ENCODE results near the gene ESF1.
"Not testable (repeated sequence)": the region's sequence is repeated elsewhere in the genome, so short reads cannot be mapped to it uniquely, and the experiment has no call there.

The ESF1 gene

DNA sequence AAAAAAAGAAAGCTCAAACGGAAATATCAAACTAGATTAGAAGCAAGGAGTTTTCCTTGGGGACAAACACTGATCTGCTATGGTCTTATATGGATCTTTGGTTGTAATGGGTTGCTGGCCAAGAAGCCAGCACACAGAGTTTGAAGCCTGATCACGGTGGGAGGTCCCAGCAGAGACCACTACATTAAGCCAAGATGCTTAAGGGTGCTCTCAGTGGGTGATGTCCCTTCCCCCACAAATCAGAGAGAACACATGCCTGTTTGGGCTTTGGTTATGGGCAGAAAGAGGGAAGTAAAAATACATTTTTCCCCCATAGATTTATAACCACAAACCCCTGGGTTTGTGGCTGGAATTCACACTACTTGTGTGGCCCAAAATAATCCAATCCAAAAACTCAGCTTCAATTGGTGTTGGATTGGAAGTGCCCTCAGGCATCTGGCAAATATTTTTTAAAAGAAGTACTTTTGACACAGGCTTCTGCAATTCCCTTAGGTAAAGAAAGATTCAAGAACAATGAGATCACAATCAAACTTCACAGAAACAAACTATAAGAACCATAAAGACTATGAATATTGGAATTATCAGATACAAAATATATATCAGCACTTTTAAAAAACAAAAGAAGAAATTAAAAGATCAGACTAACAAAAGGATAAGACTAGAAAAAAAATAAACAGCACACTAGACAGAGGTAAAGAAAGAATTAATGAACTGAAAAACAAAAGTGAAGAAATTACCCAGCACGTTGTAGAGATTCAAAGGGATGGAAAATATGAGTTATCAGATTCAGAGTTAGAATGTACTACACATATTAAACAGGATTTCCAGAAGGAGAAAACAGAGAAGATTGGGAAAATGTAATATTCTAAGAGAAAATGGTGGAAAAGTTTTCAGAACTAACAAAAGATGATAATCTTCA lies 44.7 kb downstream of the ESF1 start:
- in situ Hi-C loops (cut with HindIII; ENCODE audit: low sequenced_read_pairs) = no loop called here

DNA sequence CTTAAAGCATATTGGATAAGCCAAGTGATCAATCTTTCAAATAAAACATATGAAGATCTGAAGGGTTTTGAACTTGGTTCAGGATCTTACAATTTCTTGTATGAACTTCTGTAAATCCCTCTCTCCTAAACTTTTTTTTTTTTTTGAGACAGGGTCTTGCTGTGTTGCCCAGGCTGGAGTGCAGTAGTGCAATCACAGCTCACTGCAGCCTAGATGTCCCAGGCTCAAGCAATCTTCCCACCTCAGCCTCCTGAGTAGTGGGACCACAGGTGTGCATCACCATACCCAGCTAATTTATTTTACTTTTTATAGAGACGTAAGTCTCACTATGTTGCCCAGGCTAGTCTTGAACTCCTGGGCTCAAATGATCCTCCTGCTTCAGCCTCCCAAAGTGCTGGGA lies 46.5 kb downstream of the ESF1 start:
- in situ Hi-C loops (cut with HindIII; ENCODE audit: low sequenced_read_pairs) = not testable (repeated sequence)

DNA sequence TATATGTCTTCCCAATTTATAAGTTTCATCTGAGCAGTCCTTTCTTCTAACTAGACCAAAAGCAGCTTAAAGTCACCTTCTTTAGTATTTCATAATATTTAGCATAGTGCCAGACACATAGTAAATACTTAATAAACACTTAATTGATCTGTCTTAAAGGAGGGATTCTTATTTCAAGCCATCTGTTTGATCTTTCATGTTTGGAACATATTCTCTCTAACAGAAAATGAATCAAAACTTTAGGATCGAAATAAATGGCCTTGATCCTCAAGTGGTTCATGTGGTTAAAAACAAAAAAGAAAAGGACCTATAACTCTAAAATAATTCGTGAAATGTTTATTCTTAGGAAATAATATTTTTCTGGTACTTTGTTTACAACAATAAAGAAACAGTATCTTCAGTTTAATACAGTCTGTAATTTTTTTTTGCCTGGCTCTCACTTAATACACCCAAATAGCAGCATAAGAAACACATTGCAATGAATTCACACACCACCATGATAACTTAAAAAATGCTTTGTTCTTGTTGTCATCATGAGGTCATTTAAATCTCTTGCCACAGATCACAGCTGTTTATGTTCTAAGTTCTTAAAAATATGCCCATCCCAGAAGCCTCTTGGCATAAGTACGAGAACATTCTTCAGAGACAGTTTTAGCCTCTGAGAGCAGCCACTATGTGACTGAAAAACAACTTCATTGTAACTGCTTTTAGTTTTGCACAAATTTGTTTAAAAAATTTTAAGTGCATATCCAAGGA lies 48.1 kb downstream of the ESF1 start:
- in situ Hi-C loops (cut with HindIII; ENCODE audit: low sequenced_read_pairs) = no loop called here

DNA sequence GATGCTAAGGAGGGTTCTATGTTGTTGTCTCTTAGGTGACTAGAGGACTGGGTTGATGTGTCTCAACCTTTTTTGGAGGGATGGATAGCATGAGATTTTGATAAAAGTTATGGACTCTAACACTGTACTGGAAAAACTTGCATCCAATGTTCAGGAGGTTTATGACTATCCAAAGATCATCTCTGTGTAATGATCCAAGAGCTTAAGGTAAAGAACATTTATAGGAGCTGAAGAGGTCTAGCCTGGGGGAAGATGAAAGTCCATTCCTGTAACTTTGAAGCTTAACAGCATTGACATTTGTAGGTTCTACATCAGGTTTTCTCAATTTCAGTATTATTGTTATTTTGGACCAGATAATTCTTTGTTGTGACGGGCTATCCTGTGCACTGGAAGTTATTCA lies 48.9 kb downstream of the ESF1 start:
- in situ Hi-C loops (cut with HindIII; ENCODE audit: low sequenced_read_pairs) = no loop called here

DNA sequence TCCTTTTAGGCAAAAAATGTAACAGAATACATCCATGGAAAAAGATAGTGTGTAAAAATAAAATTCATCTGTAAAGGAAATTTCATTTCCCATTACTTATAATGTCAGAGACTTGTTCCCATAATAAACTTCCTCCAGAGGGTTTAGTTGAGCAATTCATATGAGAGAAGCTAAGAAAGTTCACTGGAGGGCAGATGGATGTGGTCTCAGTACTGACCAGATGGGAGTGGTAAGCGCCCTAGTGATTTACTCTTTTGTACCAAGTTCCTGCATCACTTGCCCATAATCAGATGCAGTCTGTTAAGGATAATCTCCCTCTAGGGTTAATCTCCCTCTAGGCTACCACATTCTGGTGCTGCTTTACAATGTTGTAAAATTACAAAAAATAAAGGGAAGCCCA lies 61.7 kb downstream of the ESF1 start:
- in situ Hi-C loops (cut with HindIII; ENCODE audit: low sequenced_read_pairs) = no loop called here

DNA sequence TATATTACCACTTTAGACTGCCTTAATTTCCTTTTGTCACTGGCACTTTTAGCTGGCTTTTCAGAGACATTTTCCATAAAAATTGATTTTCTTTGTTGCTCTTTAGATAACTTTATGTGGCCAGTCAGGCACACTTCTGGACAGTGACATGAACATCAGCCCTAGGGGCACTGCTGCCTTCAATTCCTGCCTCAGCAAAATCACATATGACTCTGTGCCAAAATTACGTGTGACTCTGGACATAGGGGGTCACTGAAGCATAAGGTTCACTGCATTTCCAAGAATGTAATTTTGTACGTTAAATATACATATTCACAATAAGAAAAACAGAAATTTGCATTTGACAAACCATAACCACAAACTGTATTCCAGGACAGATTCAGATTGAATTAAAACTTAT lies 66.5 kb downstream of the ESF1 start:
- in situ Hi-C loops (cut with HindIII; ENCODE audit: low sequenced_read_pairs) = no loop called here

DNA sequence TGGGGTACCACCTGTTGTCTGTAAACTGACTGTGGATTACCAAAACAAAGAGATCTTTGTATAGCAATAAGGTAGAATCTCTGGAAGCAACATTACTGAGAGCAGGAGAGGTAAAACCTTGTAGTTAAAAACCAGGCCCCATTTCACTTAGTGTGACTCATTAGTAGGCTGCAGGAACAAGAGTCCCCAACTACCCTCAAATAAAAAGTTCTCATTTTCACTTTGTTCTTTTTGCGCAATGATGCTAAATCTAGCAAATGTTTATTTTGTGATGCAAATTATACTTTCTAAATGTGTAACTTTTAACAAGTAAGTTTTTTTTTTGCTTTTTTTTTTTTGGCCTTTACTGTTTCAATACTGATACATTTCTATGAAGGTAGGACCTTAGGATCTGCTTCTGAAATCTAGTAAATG lies 67.1 kb downstream of the ESF1 start:
- in situ Hi-C loops (cut with HindIII; ENCODE audit: low sequenced_read_pairs) = no loop called here

DNA sequence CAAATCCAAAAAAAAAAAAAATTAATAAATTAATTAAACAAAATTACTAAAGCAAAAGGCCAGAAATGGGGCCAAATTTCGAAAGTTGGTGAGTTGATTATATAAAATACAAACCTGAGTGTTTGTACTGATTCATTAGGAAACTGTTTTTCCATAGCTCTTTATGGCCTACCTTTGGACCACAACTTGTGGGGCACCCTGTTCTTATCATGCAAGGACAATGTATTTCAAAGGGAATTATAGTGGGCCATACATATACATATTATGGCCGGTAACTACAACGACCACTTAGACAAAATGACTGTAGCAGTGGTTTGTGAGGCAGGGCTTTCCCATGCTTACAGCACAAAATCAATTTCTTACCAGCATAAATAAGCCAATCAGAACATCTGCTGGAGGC lies 69.5 kb downstream of the ESF1 start:
- in situ Hi-C loops (cut with HindIII; ENCODE audit: low sequenced_read_pairs) = no loop called here

DNA sequence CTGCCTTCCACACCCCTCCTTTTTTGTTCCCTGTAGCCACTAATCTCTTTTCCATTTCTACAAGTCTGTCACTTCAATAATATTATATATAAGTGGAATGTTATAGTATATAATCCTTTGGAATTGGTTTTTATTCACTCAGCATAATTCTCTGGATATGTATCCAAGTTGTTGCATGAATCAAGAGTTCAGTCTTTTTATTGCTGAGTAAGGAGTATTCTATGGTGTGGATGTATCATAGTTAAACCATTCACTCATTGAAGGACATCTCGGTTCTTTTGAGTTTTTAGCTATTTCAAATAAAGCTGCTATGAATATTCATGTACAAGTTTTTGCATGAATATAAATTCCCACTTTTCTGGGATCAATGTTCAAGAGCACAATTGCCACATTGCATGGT lies 76.5 kb downstream of the ESF1 start:
- in situ Hi-C loops (cut with HindIII; ENCODE audit: low sequenced_read_pairs) = no loop called here

DNA sequence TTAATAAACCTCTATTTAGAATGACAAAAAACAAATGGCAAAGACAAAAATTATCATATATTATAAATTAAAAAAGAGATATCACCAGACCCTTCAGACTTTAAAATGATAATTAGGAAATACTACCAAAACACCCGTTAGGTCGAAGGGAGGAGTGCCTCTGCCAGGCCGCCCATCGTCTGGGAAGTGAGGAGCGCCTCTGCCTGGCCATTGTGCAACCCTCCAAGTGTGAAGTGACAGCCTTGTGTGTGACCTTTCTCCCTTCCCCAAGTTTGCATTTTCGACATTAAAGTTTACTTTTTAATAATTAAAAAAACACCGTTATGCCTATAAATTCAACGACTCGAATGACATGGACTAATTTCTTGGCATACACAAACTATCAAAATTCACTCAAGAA lies 81.5 kb downstream of the ESF1 start:
- in situ Hi-C loops (cut with HindIII; ENCODE audit: low sequenced_read_pairs) = no loop called here

DNA sequence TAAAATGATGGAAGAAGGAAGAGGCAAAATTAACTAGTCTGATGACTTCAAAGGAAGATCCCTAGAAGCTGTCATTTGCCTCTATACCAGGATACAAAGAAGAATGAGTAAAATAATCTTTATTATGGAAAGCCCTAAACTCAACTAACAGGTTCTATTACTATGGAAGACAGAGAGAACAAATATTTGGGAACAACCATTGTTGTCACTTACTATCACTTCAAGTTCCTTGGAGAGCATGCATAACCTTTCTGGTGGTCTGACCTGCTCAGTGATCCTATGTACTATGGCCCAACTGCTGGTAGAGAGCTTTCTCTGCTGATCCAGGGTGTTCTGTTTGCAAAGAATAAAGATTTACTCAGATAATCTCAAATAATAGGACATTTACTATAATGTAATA lies 83.2 kb downstream of the ESF1 start:
- in situ Hi-C loops (cut with HindIII; ENCODE audit: low sequenced_read_pairs) = no loop called here

DNA sequence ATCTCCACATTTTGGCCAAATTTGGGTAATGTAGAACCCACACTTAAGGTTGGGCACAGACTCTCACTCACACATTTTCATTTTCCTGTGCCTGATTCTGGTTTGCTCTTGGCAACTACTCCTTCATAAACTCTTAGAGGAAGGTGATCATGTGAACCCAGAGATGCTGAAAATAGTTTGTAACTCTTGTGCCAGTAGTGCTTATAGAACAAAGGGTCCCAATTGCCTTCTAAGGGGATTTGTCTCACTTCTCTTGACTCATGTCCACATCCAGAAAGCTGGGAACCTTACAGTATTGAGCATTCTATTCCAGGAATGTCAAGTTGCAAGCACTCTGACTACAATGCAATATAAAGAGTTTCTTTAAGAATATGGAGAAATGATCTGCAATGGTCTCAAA lies 84.0 kb downstream of the ESF1 start:
- in situ Hi-C loops (cut with HindIII; ENCODE audit: low sequenced_read_pairs) = no loop called here

DNA sequence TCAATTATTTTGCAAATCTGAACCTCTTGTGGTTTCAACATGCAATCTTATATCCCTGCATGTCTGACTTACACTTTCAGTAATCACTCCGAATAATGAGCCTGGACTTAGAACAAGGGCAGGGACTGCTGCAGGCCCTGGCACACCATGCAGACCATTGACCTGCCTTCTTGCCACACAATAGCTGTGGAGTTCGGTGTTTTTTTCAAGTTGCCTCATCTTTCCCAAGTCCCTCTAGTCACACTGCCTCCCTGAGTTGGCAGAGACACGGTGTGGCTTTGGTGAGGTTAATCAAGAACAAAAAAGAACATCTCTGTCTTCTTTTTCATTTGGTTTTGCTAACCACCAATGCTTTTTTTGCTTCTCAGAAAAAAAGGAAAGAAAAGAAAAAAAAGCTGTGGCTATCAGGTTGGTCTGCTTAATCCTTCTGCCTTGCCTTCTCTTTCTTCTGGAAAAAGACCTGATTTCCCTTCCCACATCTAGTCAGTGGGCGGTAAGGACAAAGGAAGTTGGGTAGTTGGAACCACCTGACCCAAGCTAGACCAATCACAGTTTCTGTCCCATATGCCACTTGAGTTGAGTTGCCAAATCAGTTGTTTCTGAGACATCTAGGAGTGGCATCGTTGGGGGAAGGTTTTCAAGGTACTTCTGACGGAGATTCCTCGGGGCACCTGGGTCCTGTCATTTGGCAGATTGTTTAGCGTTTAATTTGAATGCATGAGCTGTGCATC lies 90.1 kb downstream of the ESF1 start:
- in situ Hi-C loops (cut with HindIII; ENCODE audit: low sequenced_read_pairs) = no loop called here

DNA sequence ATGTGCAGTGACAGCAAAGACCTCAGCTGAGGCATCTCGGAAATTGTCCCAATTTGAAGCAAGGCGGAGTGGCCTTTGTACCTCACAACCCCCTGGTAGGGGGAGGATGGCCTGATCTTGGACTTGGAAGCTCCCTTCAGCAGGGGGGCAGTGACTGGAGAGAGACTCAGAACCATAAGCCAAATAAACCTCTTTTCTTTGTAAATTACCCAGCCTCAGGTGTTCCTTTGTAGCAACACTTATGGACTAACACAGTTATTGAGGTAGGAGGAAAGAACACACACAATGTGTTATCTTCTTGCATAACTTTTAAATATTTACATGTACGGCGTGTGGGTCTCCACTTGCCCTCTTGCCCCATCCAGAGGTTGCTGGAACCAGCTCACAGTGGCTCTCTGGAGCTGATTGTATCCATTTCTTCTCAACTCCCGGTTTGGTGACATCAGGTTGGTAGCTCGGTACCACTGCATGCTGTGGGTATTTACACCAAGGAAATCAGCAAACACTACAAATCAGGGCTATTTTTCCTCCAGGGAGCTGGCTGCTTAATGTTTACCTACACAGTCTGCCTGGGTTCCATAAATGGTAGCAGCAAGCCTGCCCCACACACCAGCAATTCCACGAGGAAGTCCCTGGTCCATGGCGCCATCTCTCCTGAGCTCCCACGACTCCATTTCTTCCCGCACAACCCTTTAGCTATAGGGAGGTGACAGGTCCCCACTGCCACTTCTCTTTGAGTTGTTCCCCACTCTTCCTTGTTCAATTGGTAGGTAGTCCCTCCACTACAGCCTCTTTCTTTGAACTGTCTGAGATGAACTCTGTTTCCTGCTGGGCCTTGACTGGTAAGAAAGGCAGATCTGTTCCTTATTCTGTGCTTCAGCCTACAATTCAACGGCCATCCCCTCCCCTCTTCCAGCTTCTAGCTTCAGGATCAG lies 91.7 kb downstream of the ESF1 start:
- in situ Hi-C loops (cut with HindIII; ENCODE audit: low sequenced_read_pairs) = no loop called here

DNA sequence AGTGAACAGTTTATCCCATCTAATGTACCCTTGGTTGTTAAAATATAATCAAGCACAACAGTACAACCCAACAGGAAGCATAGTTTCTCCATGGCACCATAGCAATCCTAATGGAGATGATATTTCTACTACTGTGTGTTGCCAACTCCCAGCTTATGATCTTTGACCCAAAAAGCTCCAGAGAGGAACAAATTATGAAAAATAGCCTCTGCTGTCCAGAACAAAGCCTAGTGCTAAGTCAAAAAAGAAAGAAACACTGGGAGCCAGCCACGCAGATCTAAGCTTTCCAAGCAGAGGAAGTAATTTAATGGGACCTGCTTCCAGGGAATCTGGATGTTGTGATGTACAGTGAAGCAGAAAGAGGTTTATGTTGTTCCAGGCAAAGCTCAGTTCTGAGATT lies 93.8 kb downstream of the ESF1 start:
- in situ Hi-C loops (cut with HindIII; ENCODE audit: low sequenced_read_pairs) = no loop called here

DNA sequence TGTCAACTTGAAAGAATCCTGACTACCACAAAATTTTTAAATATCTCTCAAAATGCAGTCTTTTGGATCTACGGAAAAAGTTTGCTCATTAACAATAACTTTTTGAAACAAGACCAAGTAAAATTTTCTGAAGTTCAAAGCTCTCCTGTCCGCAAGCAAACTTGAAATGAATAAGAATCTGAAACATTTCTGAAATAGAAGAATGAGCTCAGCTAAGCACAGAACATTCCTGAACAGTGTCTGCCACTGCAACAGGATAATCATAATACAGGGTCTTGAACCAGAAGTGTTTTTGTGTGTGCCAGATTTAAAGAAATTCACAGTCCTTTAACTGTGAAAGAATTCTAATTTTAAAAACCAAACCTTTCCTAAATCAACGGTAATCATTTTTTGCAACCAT lies 96.9 kb downstream of the ESF1 start:
- in situ Hi-C loops (cut with HindIII; ENCODE audit: low sequenced_read_pairs) = no loop called here

DNA sequence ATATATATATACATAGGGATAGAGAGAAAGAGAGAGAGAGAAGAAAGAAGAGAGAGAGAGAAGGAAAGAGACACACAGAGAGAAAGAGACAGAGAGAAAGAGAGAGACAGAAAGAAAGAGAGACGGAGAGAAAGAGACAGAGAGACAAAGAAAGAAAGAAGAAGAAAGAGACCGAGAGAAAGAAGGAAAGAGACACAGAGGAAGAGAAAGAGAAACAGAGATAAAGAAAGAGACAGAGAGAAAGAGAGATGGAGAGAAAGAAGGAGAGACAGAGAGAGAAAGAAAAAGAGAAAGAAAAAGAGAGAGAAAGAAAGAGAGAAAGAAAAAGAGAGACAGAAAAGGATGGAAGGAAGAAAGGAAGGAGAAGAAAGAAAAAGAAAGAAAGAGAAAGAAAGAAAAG lies 99.1 kb downstream of the ESF1 start:
- in situ Hi-C loops (cut with HindIII; ENCODE audit: low sequenced_read_pairs) = no loop called here

DNA sequence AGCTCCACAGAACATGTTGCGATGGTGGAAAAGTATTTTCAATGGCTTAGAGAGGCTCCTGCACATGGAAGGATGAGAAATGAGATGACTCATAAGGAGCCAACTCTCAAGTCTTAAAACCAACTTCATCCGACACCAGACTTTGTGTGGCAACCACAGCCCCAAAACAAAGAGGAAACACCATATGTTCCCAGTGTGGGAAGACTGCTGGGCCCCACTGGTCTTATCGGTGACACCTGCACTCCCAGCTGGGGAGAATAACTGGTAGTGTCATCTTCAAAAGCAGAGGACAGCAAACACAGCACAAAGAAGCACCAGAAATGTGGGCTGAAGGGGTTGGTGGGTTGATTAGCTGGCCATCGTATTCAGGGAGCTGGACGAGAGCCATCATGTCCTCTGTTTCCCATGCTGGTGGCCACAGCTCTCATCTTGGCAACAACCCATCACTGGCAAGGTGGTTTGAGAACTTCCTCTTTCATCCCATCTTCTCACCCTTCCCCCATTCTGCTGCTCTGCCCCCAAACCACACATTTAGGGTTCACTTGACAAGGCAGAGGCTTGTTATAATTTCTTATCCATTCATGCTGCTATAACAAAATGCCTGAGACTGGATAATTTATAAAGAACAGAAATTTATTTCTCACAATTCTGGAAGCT lies 100.0 kb downstream of the ESF1 start:
- in situ Hi-C loops (cut with HindIII; ENCODE audit: low sequenced_read_pairs) = no loop called here

DNA sequence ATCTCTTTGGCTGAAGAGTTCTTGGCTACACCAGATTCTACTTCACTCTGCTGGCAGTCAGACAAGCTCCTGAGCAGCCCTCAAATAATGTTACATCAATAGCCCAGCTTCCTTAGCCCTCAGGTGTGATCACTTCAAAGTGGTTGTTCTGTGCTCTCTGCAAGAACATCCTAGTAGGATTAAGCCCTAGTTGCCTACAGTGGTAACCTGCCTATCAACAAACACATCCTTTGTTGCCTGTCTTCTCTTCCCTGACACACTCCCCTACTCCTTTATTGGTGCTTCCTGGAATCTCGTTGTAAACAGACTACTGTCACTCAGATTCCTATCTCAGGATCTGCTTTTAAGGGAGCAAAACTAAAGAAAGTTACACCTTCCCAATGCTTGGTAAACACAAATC lies 100.9 kb downstream of the ESF1 start:
- in situ Hi-C loops (cut with HindIII; ENCODE audit: low sequenced_read_pairs) = no loop called here
